Stomach (tissue), 4 donors: ENCODE measurements around the gene TRAF7.

ENCODE experiments used
- CTCF ChIP-seq, 7 experiments: fragments of 450-650 bp in 4 of 7; fragments of 200-600 bp in 3 of 7; sonication (generic) in 3 of 7; IDR thresholded peaks; one replicate each; pipeline ENCODE4 v1.5.1; 2016 to 2019; ENCODE audit warnings: antibody characterized with exemption in 7 of 7, control low read depth in 2 of 7, mild to moderate bottlenecking in 1 of 7
- EP300 ChIP-seq: sonication (generic); formaldehyde crosslinking; IDR thresholded peaks from one replicate; pipeline ENCODE4 v1.6.1; 2017; ENCODE audit warnings: antibody characterized with exemption
- POLR2A ChIP-seq, 4 donors: fragments of 450-650 bp; IDR thresholded peaks; one replicate each; pipeline ENCODE4 v1.6.1; 2016; ENCODE audit warnings: antibody characterized with exemption in 4 of 4, control low read depth in 2 of 4, mild to moderate bottlenecking in 1 of 4, moderate library complexity in 1 of 4

DNA sequence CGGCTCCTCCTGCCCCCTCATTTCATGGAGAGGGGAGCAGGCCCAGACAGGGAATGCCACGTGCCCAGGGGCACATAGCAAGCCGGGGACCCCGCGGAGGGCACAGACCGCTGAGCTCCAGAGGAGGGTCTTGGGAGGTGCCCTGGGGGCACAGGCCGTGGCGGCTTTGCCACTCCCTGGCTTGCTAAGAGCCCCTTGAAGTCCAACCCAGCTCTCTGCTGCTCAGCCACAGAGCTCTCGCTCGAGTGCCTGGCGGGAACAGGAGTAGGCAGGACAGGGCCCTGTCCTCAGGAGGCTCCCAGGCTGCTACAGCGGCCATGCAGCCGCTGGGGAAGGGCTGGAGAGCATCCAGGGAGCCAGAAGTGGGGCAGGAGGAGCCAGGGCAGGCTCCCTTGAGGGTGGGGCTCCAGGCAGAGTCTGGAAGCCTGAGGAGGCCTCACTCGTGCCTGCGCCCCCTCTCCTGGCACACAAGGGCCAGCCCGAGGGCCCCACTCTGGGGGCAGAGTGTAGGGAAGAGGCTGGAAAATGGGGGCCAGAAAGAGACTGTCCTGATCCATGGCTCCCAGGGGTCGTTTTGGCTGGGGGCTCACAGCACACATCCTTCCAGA lies 11.6 kb upstream of the TRAF7 start:
- TF ChIP-seq CTCF (IDR thresholded peaks at IDR 0.05) (no peak), POLR2A (IDR thresholded peaks at IDR 0.05) (no peak), EP300 (no peak)
